GM18907 (cell line): ENCODE measurements around the gene MED25.

ENCODE experiments used
- ATAC-seq: cut with Tn5 transposase; IDR thresholded peaks from one replicate; pipeline ENCODE4 v1.9.1; 2021; ENCODE audit warnings: mild to moderate bottlenecking, moderate library complexity; ENCODE audit not compliant: unreplicated experiment

Gene MED25

GRCh38 chr19:49817964-49818648 is at the start of gene MED25:
MED25 (plus strand) TSS chr19:49818289; CDS start chr19:49818342, 53 bp downstream.
- ATAC-seq, result peak; percentile 74

- ATAC-seq, result no peak
Measured at GRCh38 chr19:49770529-49770928, 47.6 kb upstream of the MED25 start.

GRCh38 chr19:49771674-49772139 is 46.4 kb upstream of the MED25 start:
- ATAC-seq, result no peak

GRCh38 chr19:49772850-49773432 is 45.1 kb upstream of the MED25 start:
- no peak for ATAC-seq

- ATAC-seq, result no peak
Measured at GRCh38 chr19:49773663-49774350, 44.3 kb upstream of the MED25 start.

GRCh38 chr19:49774969-49775368 is 43.1 kb upstream of the MED25 start:
- no peak for ATAC-seq

GRCh38 chr19:49775742-49776370 is 42.2 kb upstream of the MED25 start:
- no peak for ATAC-seq

GRCh38 chr19:49776371-49776764 is 41.7 kb upstream of the MED25 start:
- no peak for ATAC-seq

GRCh38 chr19:49779731-49780555 is 38.1 kb upstream of the MED25 start:
- no peak for ATAC-seq

GRCh38 chr19:49780861-49781260 is 37.2 kb upstream of the MED25 start:
- ATAC-seq, result no peak

- ATAC-seq, result no peak
Measured at GRCh38 chr19:49781394-49781793, 36.7 kb upstream of the MED25 start.

- ATAC-seq, result no peak
Measured at GRCh38 chr19:49782515-49782914, 35.6 kb upstream of the MED25 start.

GRCh38 chr19:49786376-49786820 is 31.7 kb upstream of the MED25 start:
- ATAC-seq, result no peak

- ATAC-seq, result no peak
Measured at GRCh38 chr19:49787746-49788145, 30.3 kb upstream of the MED25 start.

- ATAC-seq, result no peak
Measured at GRCh38 chr19:49788857-49789256, 29.2 kb upstream of the MED25 start.

GRCh38 chr19:49790866-49791265 is 27.2 kb upstream of the MED25 start:
- ATAC-seq, result no peak

GRCh38 chr19:49791776-49792445 is 26.2 kb upstream of the MED25 start:
- ATAC-seq, result no peak

- no peak for ATAC-seq
Measured at GRCh38 chr19:49792829-49793560, 25.1 kb upstream of the MED25 start.

- ATAC-seq, result no peak
Measured at GRCh38 chr19:49793561-49793840, 24.6 kb upstream of the MED25 start.

- ATAC-seq, result no peak
Measured at GRCh38 chr19:49795615-49796014, 22.5 kb upstream of the MED25 start.
